SK-N-SH (cell line): Measurements from ENCODE around the gene ASAP2. TPM values are rescaled to one million over a fixed set of nuclear protein-coding genes. Genes with fewer than 3 reads are reported as not detected.

Source experiments
- CTCF ChIA-PET: fragments of 300-600, 350-600 bp; formaldehyde crosslinking; extraction: SDS; loops from one replicate; lab custom pipeline; 2021; lab: Yijun Ruan, JAX
- POLR2A ChIA-PET: fragments of 350-600 bp; sonication (Branson Sonifier 250); formaldehyde crosslinking; extraction: SDS; loops from one replicate; lab custom pipeline; 2020; ENCODE audit warnings: antibody characterized with exemption, inconsistent platforms; lab: Yijun Ruan, JAX
- DNase-seq: peaks from one replicate; pipeline ENCODE4 v3.0.0; 2012
- H2AFZ ChIP-seq: fragments of 200-600 bp; sonication (generic); 2 replicates; pipeline ENCODE4 v1.8.1; 2016; ENCODE audit warnings: antibody characterized with exemption, mild to moderate bottlenecking, low read depth
- H3F3A ChIP-seq: fragments of 200-600 bp; sonication (generic); replicated peaks from 2 replicates; pipeline ENCODE3; 2016; ENCODE audit warnings: antibody characterized with exemption, mild to moderate bottlenecking; ENCODE audit not compliant: insufficient read depth
- H3K27ac ChIP-seq, 2 experiments: fragments of 200-500 bp in 1 of 2; fragments of 200-600 bp in 1 of 2; sonication (Bioruptor generic) in 1 of 2; sonication (generic), shearing (Covaris generic) in 1 of 2; 2 replicates each; pipeline versions ENCODE4 v1.5.1 to v1.6.1; 2014 to 2016; ENCODE audit warnings: low read depth in 2 of 2, inconsistent platforms in 1 of 2, low read length in 1 of 2, mild to moderate bottlenecking in 1 of 2, mixed read lengths in 1 of 2
- H3K27me3 ChIP-seq: fragments of 200-600 bp; sonication (generic), shearing (Covaris generic); 2 replicates; pipeline ENCODE4 v1.6.1; 2016; ENCODE audit warnings: mixed run types; ENCODE audit not compliant: insufficient read depth
- H3K36me3 ChIP-seq, 2 experiments: fragments of 200-500 bp in 1 of 2; fragments of 200-600 bp in 1 of 2; sonication (Bioruptor generic) in 1 of 2; sonication (generic) in 1 of 2; replicated peaks in 1 of 2; 2 replicates each; pipeline versions ENCODE3 to v1.5.1; 2014 to 2016; ENCODE audit warnings: low read length in 1 of 2, mild to moderate bottlenecking in 1 of 2; ENCODE audit not compliant: insufficient read depth in 2 of 2, control insufficient read depth in 1 of 2
- H3K4me1 ChIP-seq, 2 experiments: fragments of 200-500 bp in 1 of 2; fragments of 200-600 bp in 1 of 2; sonication (Bioruptor generic) in 1 of 2; sonication (generic), shearing (Covaris generic) in 1 of 2; 2 replicates each; pipeline versions ENCODE4 v1.5.1 to v1.6.1; 2014 to 2016; ENCODE audit warnings: low read depth in 1 of 2, low read length in 1 of 2, mixed run types in 1 of 2; ENCODE audit not compliant: insufficient read depth in 2 of 2, control insufficient read depth in 1 of 2
- H3K4me2 ChIP-seq: fragments of 200-600 bp; sonication (generic), shearing (Covaris generic); 2 replicates; pipeline ENCODE4 v1.6.1; 2017; ENCODE audit warnings: mixed run types
- H3K4me3 ChIP-seq, 2 experiments: fragments of 200-500 bp in 1 of 2; fragments of 200-600 bp in 1 of 2; sonication (Bioruptor generic) in 1 of 2; sonication (generic), shearing (Covaris generic) in 1 of 2; 2 replicates each; pipeline versions ENCODE4 v1.5.1 to v1.8.1; 2014 to 2016; ENCODE audit warnings: low read depth in 2 of 2, inconsistent platforms in 1 of 2, low read length in 1 of 2, mild to moderate bottlenecking in 1 of 2, mixed read lengths in 1 of 2, moderate library complexity in 1 of 2
- H3K79me2 ChIP-seq: fragments of 200-600 bp; sonication (generic); 2 replicates; pipeline ENCODE4 v1.8.1; 2017; ENCODE audit warnings: mild to moderate bottlenecking; ENCODE audit not compliant: insufficient read depth
- H3K9ac ChIP-seq: fragments of 200-600 bp; sonication (generic); 2 replicates; pipeline ENCODE4 v1.6.1; 2017; ENCODE audit warnings: mixed run types
- H3K9me2 ChIP-seq: fragments of 200-600 bp; sonication (generic); 2 replicates; pipeline ENCODE4 v1.6.1; 2017; ENCODE audit warnings: mixed run types
- H3K9me3 ChIP-seq: fragments of 200-600 bp; sonication (generic); 2 replicates; pipeline ENCODE4 v1.6.1; 2017; ENCODE audit warnings: mixed run types, mild to moderate bottlenecking, moderate library complexity
- H4K20me1 ChIP-seq: fragments of 200-600 bp; sonication (generic); 2 replicates; pipeline ENCODE4 v1.6.1; 2017; ENCODE audit warnings: mild to moderate bottlenecking, mixed run types; ENCODE audit not compliant: insufficient read depth
- ELF1 ChIP-seq: IDR thresholded peaks from 2 replicates; pipeline ENCODE4 v1.4.0; 2012
- GATA2 ChIP-seq: sonication (generic); formaldehyde crosslinking; IDR thresholded peaks from 2 replicates; pipeline ENCODE4 v1.5.0; 2020; ENCODE audit warnings: mild to moderate bottlenecking, missing genetic modification reagents
- MAX ChIP-seq: IDR thresholded peaks from 2 replicates; pipeline ENCODE4 v1.4.0; 2012; ENCODE audit warnings: low read depth
- MEF2A ChIP-seq: IDR thresholded peaks from 2 replicates; pipeline ENCODE4 v1.4.0; 2012; ENCODE audit warnings: low read depth, borderline replicate concordance
- RFX5 ChIP-seq: IDR thresholded peaks from 2 replicates; pipeline ENCODE4 v1.6.1; 2012; ENCODE audit warnings: mild to moderate bottlenecking, improper control_type of control experiment, low read length
- SIN3A ChIP-seq: IDR thresholded peaks from 2 replicates; pipeline ENCODE4 v1.6.1; 2012; ENCODE audit warnings: low read depth, mild to moderate bottlenecking, low read length, moderate library complexity, borderline replicate concordance
- TAF1 ChIP-seq: IDR thresholded peaks from 2 replicates; pipeline ENCODE4 v1.6.1; 2012; ENCODE audit warnings: low read depth, mild to moderate bottlenecking, low read length, moderate library complexity, borderline replicate concordance
- TCF12 ChIP-seq: IDR thresholded peaks from 2 replicates; pipeline ENCODE4 v1.4.0; 2012
- TEAD4 ChIP-seq: IDR thresholded peaks from 2 replicates; pipeline ENCODE4 v1.4.0; 2012; ENCODE audit warnings: mild to moderate bottlenecking, borderline replicate concordance; ENCODE audit not compliant: insufficient read depth
- USF1 ChIP-seq: IDR thresholded peaks from 2 replicates; pipeline ENCODE4 v1.4.0; 2012; ENCODE audit warnings: low read depth, borderline replicate concordance
- USF2 ChIP-seq: fragments of 150-350 bp; IDR thresholded peaks from 2 replicates; pipeline ENCODE4 v1.6.1; 2017; ENCODE audit warnings: antibody characterized with exemption, low read length, low read depth, borderline replicate concordance
- WGBS: methylation state at CpG from one replicate; pipeline ENCODE4 v1.1.6; 2017; ENCODE audit warnings: low lambda C conversion rate; 5-methylcytosine and 5-hydroxymethylcytosine counted together
- polyA plus RNA-seq, 3 experiments: library from polyadenylated mRNA; depleted of rRNA; stranded (reverse); fragments of >200 nt; gene quantifications; 2 replicates each; pipeline ENCODE4 v1.2.3, GENCODE V29; 2012
- TF ChIP-seq, protein P1 (sequence below): fragments of 200-600 bp; sonication (generic); IDR thresholded peaks from 2 replicates; pipeline ENCODE4 v1.6.1; 2017; ENCODE audit warnings: antibody characterized with exemption, mild to moderate bottlenecking, moderate library complexity
- TF ChIP-seq, protein P2 (sequence below): IDR thresholded peaks from 2 replicates; pipeline ENCODE4 v1.4.0; 2012; ENCODE audit warnings: low read depth, borderline replicate concordance
- TF ChIP-seq, protein P3 (sequence below): fragments of 150-350 bp; IDR thresholded peaks from 2 replicates; pipeline ENCODE4 v1.6.1; 2016; ENCODE audit warnings: mild to moderate bottlenecking, low read depth, low read length

ASAP2 gene
- polyA plus RNA-seq, 1 of the 3 experiments (the other 2 are of a cell fraction), result 37.9 TPM

DNA sequence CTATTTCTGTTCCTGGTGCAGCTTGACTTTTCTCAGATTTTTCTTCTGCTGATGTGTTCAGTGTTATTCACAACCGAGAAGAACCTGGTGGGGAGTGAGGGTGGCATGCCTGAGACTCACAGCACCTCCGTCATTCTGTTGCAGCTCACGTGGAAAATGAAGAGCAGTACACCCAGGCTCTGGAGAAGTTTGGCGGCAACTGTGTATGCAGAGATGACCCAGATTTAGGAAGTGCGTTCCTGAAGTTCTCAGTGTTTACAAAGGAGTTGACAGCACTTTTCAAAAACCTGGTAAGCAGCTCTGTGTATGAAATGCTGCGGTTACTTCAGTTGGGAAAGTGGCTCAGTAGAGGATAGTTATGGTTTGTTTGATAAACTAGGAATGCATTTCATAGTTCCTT, 90.5 kb downstream of the ASAP2 start:
- POLR2A ChIA-PET, result no interaction called here
- peaks cover 10 to 18% of the 10 kb centered on the region in 2 experiments; a peak in 3 of 4 replicates for H3K4me1 ChIP-seq
- no peak overlapping the region for H3K4me2 ChIP-seq
- H3K9me2 ChIP-seq, result no peaks in the 10 kb centered on the region
- H3K36me3 ChIP-seq, result peaks cover 27 to 29% of the 10 kb centered on the region in 2 experiments
- H4K20me1 ChIP-seq, result peaks cover 28% of the 10 kb centered on the region
- DNase-seq, result no peak
- H3K27me3 ChIP-seq, result no peaks in the 10 kb centered on the region
- CTCF ChIA-PET, result interaction anchor here (0.6 to 2.1 kb wide), 6 partner anchors 8 to 874 kb away, joined by 3 to 9 read pairs (median 5); no protein-coding TSS in a partner anchor
- H3K9ac ChIP-seq, result no peak overlapping the region
- no peak overlapping the region for H3K27ac ChIP-seq
- TF ChIP-seq MAX, result no peak
- TF ChIP-seq, protein P1, sequence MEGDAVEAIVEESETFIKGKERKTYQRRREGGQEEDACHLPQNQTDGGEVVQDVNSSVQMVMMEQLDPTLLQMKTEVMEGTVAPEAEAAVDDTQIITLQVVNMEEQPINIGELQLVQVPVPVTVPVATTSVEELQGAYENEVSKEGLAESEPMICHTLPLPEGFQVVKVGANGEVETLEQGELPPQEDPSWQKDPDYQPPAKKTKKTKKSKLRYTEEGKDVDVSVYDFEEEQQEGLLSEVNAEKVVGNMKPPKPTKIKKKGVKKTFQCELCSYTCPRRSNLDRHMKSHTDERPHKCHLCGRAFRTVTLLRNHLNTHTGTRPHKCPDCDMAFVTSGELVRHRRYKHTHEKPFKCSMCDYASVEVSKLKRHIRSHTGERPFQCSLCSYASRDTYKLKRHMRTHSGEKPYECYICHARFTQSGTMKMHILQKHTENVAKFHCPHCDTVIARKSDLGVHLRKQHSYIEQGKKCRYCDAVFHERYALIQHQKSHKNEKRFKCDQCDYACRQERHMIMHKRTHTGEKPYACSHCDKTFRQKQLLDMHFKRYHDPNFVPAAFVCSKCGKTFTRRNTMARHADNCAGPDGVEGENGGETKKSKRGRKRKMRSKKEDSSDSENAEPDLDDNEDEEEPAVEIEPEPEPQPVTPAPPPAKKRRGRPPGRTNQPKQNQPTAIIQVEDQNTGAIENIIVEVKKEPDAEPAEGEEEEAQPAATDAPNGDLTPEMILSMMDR, result no peak
- TF ChIP-seq, all 33 proteins: peak for 0
- Histone ChIP-seq H3K9me3 (no peaks in the 10 kb centered on the region), H3K79me2 (peaks cover 96% of the 10 kb centered on the region), H3F3A (peaks cover 6% of the 10 kb centered on the region), H3K4me3 (no peak overlapping the region), H2AFZ (no peak overlapping the region)
- 93% methylated on average over 6 of the region's 6 CpGs for WGBS

DNA sequence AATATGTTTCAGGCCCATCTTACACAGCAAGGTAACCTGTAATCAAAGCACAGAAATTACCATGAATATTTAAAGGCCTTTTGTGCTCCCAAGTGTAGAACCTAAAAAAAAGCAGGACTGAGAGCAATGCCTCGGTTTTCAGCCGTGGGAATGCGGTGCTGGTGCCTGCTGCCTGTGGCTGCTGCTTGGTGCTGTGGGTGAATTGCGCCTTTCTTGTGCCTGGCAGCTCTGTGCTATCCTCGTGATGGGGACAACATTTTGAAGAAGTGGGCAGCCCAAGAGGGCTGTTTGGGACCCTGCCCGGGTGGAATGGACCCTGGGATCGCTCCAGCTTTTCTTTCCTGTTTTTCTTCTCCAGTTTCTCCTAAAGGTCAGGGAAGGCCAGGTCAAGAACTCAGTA, 91.2 kb downstream of the ASAP2 start:
- Histone ChIP-seq H3F3A (peaks cover 6% of the 10 kb centered on the region), H3K36me3 (peaks cover 28 to 29% of the 10 kb centered on the region in 2 experiments), H3K9me3 (no peaks in the 10 kb centered on the region), H3K9me2 (no peaks in the 10 kb centered on the region), H3K4me2 (no peak overlapping the region), H3K4me1 (peaks cover 10 to 18% of the 10 kb centered on the region in 2 experiments; a peak in 3 of 4 replicates), H4K20me1 (peaks cover 31% of the 10 kb centered on the region), H3K79me2 (peaks cover 96% of the 10 kb centered on the region), H3K27ac (no peak overlapping the region), H3K27me3 (no peaks in the 10 kb centered on the region), H3K9ac (no peak overlapping the region), H3K4me3 (no peak overlapping the region), H2AFZ (no peak overlapping the region)
- TF ChIP-seq ELF1 (no peak), RFX5 (no peak)
- POLR2A ChIA-PET, result no interaction called here
- 90% methylated on average over 7 of the region's 7 CpGs for WGBS
- no peak for DNase-seq
- CTCF ChIA-PET, result interaction anchor here (1.0 to 2.1 kb wide), 5 partner anchors 9 to 155 kb away, joined by 3 to 9 read pairs (median 6); no protein-coding TSS in a partner anchor

GRCh38 chr2:9298583-9298982, 92.0 kb downstream of the ASAP2 start:
- Histone ChIP-seq H3K4me3 (no peak overlapping the region), H3K9me3 (no peaks in the 10 kb centered on the region), H3K27ac (no peak overlapping the region; a peak in 1 of 4 replicates), H3K9me2 (no peaks in the 10 kb centered on the region), H3K4me1 (peaks cover 10 to 22% of the 10 kb centered on the region in 2 experiments; a peak in 3 of 4 replicates), H3K79me2 (peaks cover 96% of the 10 kb centered on the region), H3K36me3 (peaks cover 30 to 34% of the 10 kb centered on the region in 2 experiments), H3K9ac (no peak overlapping the region), H3K27me3 (no peaks in the 10 kb centered on the region), H3K4me2 (no peak overlapping the region), H2AFZ (no peak overlapping the region), H3F3A (peaks cover 6% of the 10 kb centered on the region), H4K20me1 (peaks cover 38% of the 10 kb centered on the region)
- ChIA-PET POLR2A (no interaction called here), CTCF (interaction anchor here (1.8 to 2.1 kb wide), 4 partner anchors 9 to 156 kb away, joined by 4 to 9 read pairs (median 6); no protein-coding TSS in a partner anchor)
- no peak for DNase-seq
- WGBS, result 96% methylated on average over 7 of the region's 7 CpGs
- no peak for TF ChIP-seq GATA2 (CRISPR knock-in tag)
- TF ChIP-seq USF1, result no peak
- no peak for TF ChIP-seq TCF12
- TF ChIP-seq MEF2A, result no peak
- TF ChIP-seq, protein P2, sequence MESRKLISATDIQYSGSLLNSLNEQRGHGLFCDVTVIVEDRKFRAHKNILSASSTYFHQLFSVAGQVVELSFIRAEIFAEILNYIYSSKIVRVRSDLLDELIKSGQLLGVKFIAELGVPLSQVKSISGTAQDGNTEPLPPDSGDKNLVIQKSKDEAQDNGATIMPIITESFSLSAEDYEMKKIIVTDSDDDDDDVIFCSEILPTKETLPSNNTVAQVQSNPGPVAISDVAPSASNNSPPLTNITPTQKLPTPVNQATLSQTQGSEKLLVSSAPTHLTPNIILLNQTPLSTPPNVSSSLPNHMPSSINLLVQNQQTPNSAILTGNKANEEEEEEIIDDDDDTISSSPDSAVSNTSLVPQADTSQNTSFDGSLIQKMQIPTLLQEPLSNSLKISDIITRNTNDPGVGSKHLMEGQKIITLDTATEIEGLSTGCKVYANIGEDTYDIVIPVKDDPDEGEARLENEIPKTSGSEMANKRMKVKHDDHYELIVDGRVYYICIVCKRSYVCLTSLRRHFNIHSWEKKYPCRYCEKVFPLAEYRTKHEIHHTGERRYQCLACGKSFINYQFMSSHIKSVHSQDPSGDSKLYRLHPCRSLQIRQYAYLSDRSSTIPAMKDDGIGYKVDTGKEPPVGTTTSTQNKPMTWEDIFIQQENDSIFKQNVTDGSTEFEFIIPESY, result no peak
- TF ChIP-seq USF2, result no peak
- TF ChIP-seq SIN3A, result no peak
- no peak for TF ChIP-seq TEAD4
- TF ChIP-seq, protein P3, sequence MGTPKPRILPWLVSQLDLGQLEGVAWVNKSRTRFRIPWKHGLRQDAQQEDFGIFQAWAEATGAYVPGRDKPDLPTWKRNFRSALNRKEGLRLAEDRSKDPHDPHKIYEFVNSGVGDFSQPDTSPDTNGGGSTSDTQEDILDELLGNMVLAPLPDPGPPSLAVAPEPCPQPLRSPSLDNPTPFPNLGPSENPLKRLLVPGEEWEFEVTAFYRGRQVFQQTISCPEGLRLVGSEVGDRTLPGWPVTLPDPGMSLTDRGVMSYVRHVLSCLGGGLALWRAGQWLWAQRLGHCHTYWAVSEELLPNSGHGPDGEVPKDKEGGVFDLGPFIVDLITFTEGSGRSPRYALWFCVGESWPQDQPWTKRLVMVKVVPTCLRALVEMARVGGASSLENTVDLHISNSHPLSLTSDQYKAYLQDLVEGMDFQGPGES, result no peak
- TF ChIP-seq TAF1, result no peak
